Sigmoid colon (tissue), 4 donors: Measurements from ENCODE around the gene HMCN2.

Source experiments
- CTCF ChIP-seq, 4 experiments: fragments of 450-650 bp in 3 of 4; fragments of 200-600 bp in 1 of 4; IDR thresholded peaks; one replicate each; pipeline ENCODE4 v1.5.1; 2016 to 2019; ENCODE audit warnings: antibody characterized with exemption in 4 of 4, mild to moderate bottlenecking in 3 of 4, moderate library complexity in 2 of 4
- EP300 ChIP-seq, 4 donors: sonication (generic); formaldehyde crosslinking; IDR thresholded peaks; one replicate each; pipeline ENCODE4 v1.6.1; 2017; ENCODE audit warnings: antibody characterized with exemption in 4 of 4
- POLR2A ChIP-seq, 2 donors: fragments of 450-650 bp; IDR thresholded peaks; one replicate each; pipeline ENCODE4 v1.6.1; 2016; ENCODE audit warnings: antibody characterized with exemption in 2 of 2, mild to moderate bottlenecking in 2 of 2, moderate library complexity in 2 of 2
- POLR2AphosphoS5 ChIP-seq, 4 donors: sonication (generic); formaldehyde crosslinking; IDR thresholded peaks; one replicate each; pipeline ENCODE4 v1.6.1; 2017; ENCODE audit warnings: antibody characterized with exemption in 4 of 4

- TF ChIP-seq CTCF (IDR thresholded peaks at IDR 0.05), result no peak
- TF ChIP-seq POLR2A (IDR thresholded peaks at IDR 0.05), result no peak
- no peak for TF ChIP-seq POLR2AphosphoS5 (IDR thresholded peaks at IDR 0.05)
- TF ChIP-seq EP300 (IDR thresholded peaks at IDR 0.05), result no peak
Measured at GRCh38 chr9:130407916-130408663, 142.5 kb downstream of the HMCN2 start.
